IPS DF 6.9 (cell line): ENCODE measurements around the gene AGER.
A peak's percentile ranks its signal among the peaks of the same experiment; 100 is the strongest.
"Not testable (repeated sequence)": the region's sequence is repeated elsewhere in the genome, so short reads cannot be mapped to it uniquely, and the experiment has no call there.

ENCODE experiments used
- DNase-seq: peaks from one replicate; pipeline ENCODE4 v3.0.0-alpha.2; 2013; ENCODE audit warnings: low read depth, low spot score
- H3K27ac ChIP-seq: one replicate; pipeline ENCODE4 v1.5.1; 2013; ENCODE audit warnings: low read length, control low read depth
- H3K27me3 ChIP-seq: 2 replicates; pipeline ENCODE4 v1.6.1; 2013; ENCODE audit warnings: mild to moderate bottlenecking, low read length; ENCODE audit not compliant: control insufficient read depth, insufficient read depth
- H3K36me3 ChIP-seq: 2 replicates; pipeline ENCODE4 v1.6.1; 2013; ENCODE audit warnings: low read length; ENCODE audit not compliant: control insufficient read depth, insufficient read depth
- H3K4me1 ChIP-seq: 2 replicates; pipeline ENCODE4 v1.6.1; 2013; ENCODE audit warnings: low read length; ENCODE audit not compliant: control insufficient read depth, insufficient read depth
- H3K4me3 ChIP-seq: 2 replicates; pipeline ENCODE4 v1.5.1; 2013; ENCODE audit warnings: mild to moderate bottlenecking, low read length
- H3K9me3 ChIP-seq: 2 replicates; pipeline ENCODE4 v1.6.1; 2013; ENCODE audit warnings: low read length, inconsistent platforms; ENCODE audit not compliant: control insufficient read depth, insufficient read depth
- WGBS: extraction: QIAGEN DNeasy Blood & Tissue Kit; methylation state at CpG from one replicate; pipeline ENCODE4 v1.1.7; 2013; ENCODE audit warnings: mixed read lengths, missing lambda C conversion rate; ENCODE audit not compliant: insufficient read length, insufficient coverage; 5-methylcytosine and 5-hydroxymethylcytosine counted together

The AGER gene

GRCh38 chr6:32191696-32192607 lies 7.9 kb upstream of the AGER start:
- peaks cover 13% of the 10 kb centered on the region for H3K4me1 ChIP-seq
- DNase-seq = no peak
- H3K9me3 ChIP-seq = no peaks in the 10 kb centered on the region
- no peak overlapping the region for H3K27ac ChIP-seq
- WGBS = no CpG with 5 or more reads among the region's 15 CpGs
- peaks cover 8% of the 10 kb centered on the region; the same call in 1 of the 2 replicates for H3K36me3 ChIP-seq
- no peak overlapping the region for H3K4me3 ChIP-seq
- no peaks in the 10 kb centered on the region for H3K27me3 ChIP-seq

- Histone ChIP-seq H3K4me1 (peaks cover 10% of the 10 kb centered on the region), H3K9me3 (no peaks in the 10 kb centered on the region), H3K27ac (no peak overlapping the region), H3K27me3 (no peaks in the 10 kb centered on the region), H3K36me3 (peaks cover 14% of the 10 kb centered on the region; the same call in 1 of the 2 replicates), H3K4me3 (no peak overlapping the region)
- DNase-seq = no peak
- no CpG with 5 or more reads among the region's 8 CpGs for WGBS
These were observed 7.0 kb upstream of the AGER start for GRCh38 chr6:32190911-32191677.

GRCh38 chr6:32190054-32190851 lies 6.2 kb upstream of the AGER start, which contains the start of gene PBX2:
TSS of gene PBX2 (minus strand) at chr6:32190202. CDS start at chr6:32189915, 287 bp downstream.
- no CpG with 5 or more reads among the region's 23 CpGs for WGBS
- no peaks in the 10 kb centered on the region for H3K9me3 ChIP-seq
- no peak within 1 kb of the TSS for H3K27ac ChIP-seq
- H3K4me1 ChIP-seq = peaks cover 10% of the 10 kb centered on the region
- peaks cover 14% of the 10 kb centered on the region; the same call in 1 of the 2 replicates for H3K36me3 ChIP-seq
- peak within 1 kb of the TSS; percentile 45; the same call in 1 of the 2 replicates for H3K4me3 ChIP-seq
- DNase-seq = no peak
- H3K27me3 ChIP-seq = no peaks in the 10 kb centered on the region

- WGBS = no CpG with 5 or more reads among the region's 23 CpGs
- H3K27me3 ChIP-seq = no peaks in the 10 kb centered on the region
- H3K4me1 ChIP-seq = peaks cover 9% of the 10 kb centered on the region
- H3K36me3 ChIP-seq = peaks cover 14% of the 10 kb centered on the region; the same call in 1 of the 2 replicates
- no peak overlapping the region for H3K27ac ChIP-seq
- peak overlapping the region; percentile 45; the same call in 1 of the 2 replicates for H3K4me3 ChIP-seq
- H3K9me3 ChIP-seq = no peaks in the 10 kb centered on the region
- no peak for DNase-seq
These were observed 5.6 kb upstream of the AGER start for GRCh38 chr6:32189742-32190053.

GRCh38 chr6:32189069-32189741 lies 5.2 kb upstream of the AGER start:
- WGBS = no CpG with 5 or more reads among the region's 10 CpGs
- no peak for DNase-seq
- Histone ChIP-seq H3K4me1 (peaks cover 9% of the 10 kb centered on the region), H3K27me3 (no peaks in the 10 kb centered on the region), H3K36me3 (peaks cover 14% of the 10 kb centered on the region; the same call in 1 of the 2 replicates), H3K27ac (no peak overlapping the region), H3K9me3 (no peaks in the 10 kb centered on the region), H3K4me3 (peak overlapping the region; percentile 45; the same call in 1 of the 2 replicates)

GRCh38 chr6:32188381-32189068 lies 4.5 kb upstream of the AGER start:
- Histone ChIP-seq H3K27me3 (no peaks in the 10 kb centered on the region), H3K27ac (no peak overlapping the region), H3K4me1 (peaks cover 11% of the 10 kb centered on the region), H3K4me3 (peak overlapping the region; percentile 45; the same call in 1 of the 2 replicates), H3K9me3 (no peaks in the 10 kb centered on the region), H3K36me3 (peaks cover 14% of the 10 kb centered on the region; the same call in 1 of the 2 replicates)
- no CpG with 5 or more reads among the region's 13 CpGs for WGBS
- no peak for DNase-seq

- peaks cover 17% of the 10 kb centered on the region for H3K36me3 ChIP-seq
- not testable (repeated sequence) for H3K27ac ChIP-seq
These were observed 3.8 kb upstream of the AGER start for GRCh38 chr6:32187725-32188380.

GRCh38 chr6:32187009-32187709 lies 3.1 kb upstream of the AGER start:
- no peak overlapping the region for H3K27ac ChIP-seq
- DNase-seq = no peak
- H3K36me3 ChIP-seq = peaks cover 17% of the 10 kb centered on the region
- H3K27me3 ChIP-seq = no peaks in the 10 kb centered on the region
- peaks cover 10% of the 10 kb centered on the region for H3K4me1 ChIP-seq
- H3K4me3 ChIP-seq = no peak overlapping the region
- H3K9me3 ChIP-seq = no peaks in the 10 kb centered on the region
- no CpG with 5 or more reads among the region's 12 CpGs for WGBS

More at GRCh38 chr6:32187725-32188380, 3.8 kb upstream of the AGER start:
- WGBS = no CpG with 5 or more reads among the region's 18 CpGs
- not testable (repeated sequence) for H3K9me3 ChIP-seq, H3K4me3 ChIP-seq, H3K27me3 ChIP-seq, DNase-seq
- H3K4me1 ChIP-seq = peaks cover 11% of the 10 kb centered on the region
